ENCODE measurements around the gene NRP1. TPM values are rescaled to one million over a fixed set of nuclear protein-coding genes. Genes with fewer than 3 reads are reported as not detected.

NRP1 gene
- polyA plus RNA-seq, 4 donors: 2.5 to 22.0 (median 12.3) TPM

DNA sequence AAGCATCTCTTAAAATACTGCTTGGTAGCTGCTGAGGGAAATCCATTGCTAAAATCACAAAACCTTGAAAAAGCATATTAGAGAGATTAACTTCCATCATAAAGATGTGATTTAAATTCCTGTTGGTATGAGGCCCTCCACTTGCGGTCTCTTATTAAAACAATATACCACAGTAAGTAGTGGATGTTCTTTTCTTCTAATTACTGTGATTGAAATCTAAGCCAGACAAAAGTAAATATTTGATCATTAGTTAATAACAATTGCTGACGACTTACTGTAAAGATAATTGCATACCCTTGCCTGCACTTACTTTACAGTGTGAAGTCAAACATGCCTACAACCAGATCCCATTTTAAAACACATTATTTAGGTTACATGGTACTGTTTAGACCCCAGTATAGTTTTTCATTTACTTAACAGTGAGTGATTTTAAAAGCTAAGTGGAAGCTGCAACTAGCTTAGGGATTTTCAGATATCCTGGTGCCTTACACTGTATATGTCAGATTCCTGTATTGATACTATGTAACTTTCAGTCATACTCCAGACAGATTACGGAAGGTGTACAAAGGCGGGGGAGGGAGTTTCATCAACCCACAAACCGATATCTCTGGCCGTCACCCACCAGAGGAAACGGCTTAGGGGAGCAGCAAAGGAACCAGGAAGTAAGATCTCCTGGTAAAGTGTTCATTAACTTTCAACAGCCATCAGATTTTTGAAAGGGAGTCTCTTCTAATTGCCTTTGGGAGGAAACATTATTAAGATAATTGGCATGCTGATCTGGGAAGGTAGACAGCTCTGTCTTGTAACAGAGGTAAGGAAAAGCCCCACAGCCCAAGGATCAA, 986 bp downstream of the NRP1 start:
- WGBS, 3 donors: 10 to 17% (median 11%) methylated on average over 7 of the region's 7 CpGs
- peak in 1 of 2 donors; percentile 45 for DNase-seq
- Histone ChIP-seq H3K4me3 (ENCODE audit: low read depth in 1 of 3, low read length in 3 of 3) (peak overlapping the region; percentile 64), H3K27me3 (ENCODE audit: control insufficient read depth in 3 of 3, insufficient read depth in 3 of 3, low read length in 3 of 3) (peaks cover 0 to 34% (median 0%) of the 10 kb centered on the region in 3 donors), H3K36me3 (ENCODE audit: control insufficient read depth in 3 of 3, insufficient read depth in 2 of 3, low read depth in 1 of 3, low read length in 3 of 3) (no peaks in the 10 kb centered on the region), H3K4me1 (ENCODE audit: control insufficient read depth in 3 of 3, insufficient read depth in 2 of 3, low read depth in 1 of 3, low read length in 2 of 3) (peaks cover 0 to 14% (median 0%) of the 10 kb centered on the region in 3 donors), H3K27ac (ENCODE audit: low read depth in 1 of 3, low read length in 2 of 3) (peak overlapping the region; percentile 35 to 82 (median 47)), H3K9me3 (ENCODE audit: control insufficient read depth in 2 of 2, insufficient read depth in 1 of 2, low read depth in 1 of 2, low read length in 1 of 2) (no peaks in the 10 kb centered on the region)
- no peak for FAIRE-seq

DNA sequence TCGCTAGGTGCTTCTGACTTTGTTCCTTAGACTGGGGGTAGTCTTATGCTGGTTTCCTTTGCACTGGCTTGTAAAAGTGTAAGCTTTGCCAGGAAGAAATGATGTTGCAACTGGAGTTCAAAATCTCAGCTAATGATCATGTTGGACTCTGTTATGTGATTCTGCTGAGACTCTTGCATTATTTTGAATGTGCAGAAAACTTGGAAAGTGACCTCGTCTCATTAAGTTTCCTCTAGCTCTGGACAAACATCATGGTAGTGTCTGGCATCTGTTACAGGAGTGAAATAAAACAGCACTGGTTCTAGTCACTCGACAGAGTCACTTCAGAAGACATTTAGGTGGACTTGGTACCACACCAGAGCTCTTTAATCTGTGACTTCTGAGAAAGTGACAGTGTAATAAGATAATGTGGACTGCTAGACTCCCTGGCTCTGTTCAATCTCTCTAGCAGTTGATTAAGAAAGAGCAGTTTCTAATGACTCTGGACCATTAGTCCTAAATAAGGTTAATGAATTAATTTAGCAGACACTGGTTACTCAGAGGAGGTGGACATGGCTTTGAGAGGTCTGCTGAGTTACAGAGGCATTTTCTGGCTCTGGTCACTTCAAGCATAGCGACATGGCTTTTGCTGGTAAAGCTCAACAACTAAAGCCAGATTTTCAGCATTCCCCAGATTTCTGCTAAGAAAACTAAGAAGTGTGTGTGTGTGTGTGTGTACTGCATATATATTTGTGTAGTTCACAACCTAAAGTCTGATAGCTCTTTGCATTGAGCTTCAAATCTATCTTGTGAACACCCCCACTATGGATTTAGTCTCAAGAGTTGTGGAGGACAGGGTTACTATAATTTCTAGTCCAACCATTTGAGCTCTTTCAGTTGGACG, 2.0 kb downstream of the NRP1 start:
- peaks cover 0 to 10% (median 0%) of the 10 kb centered on the region in 3 donors for H3K4me1 ChIP-seq (ENCODE audit: control insufficient read depth in 3 of 3, insufficient read depth in 2 of 3, low read depth in 1 of 3, low read length in 2 of 3)
- 46 to 60% (median 51%) methylated on average over 5 of the region's 5 CpGs for WGBS, 3 donors
- H3K27ac ChIP-seq (ENCODE audit: low read depth in 1 of 3, low read length in 2 of 3): peak overlapping the region in 2 of 3 donors; percentile 47 to 75

DNA sequence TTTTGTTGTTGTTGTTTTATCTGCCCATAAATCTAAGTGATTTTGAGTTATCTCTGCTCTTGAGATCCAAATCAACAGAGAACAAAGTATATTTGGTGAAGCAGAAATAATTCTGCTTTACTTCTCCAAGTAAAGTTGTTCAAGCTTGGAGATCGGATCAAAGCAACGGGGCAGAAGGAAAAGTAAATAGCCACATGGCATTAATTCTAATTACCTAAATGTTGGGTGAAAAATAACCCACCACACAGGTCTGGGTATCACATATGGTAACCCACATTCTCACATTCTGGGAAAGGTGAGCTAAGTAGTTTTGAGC, 3.1 kb downstream of the NRP1 start:
- no peaks in the 10 kb centered on the region for H3K9me3 ChIP-seq (ENCODE audit: control insufficient read depth in 2 of 2, insufficient read depth in 1 of 2, low read depth in 1 of 2, low read length in 1 of 2)
- FAIRE-seq (no peak), DNase-seq (no peak)
- WGBS, 3 donors: 47 to 49% (median 48%) methylated on average over 2 of the region's 2 CpGs
- H3K27me3 ChIP-seq (ENCODE audit: control insufficient read depth in 3 of 3, insufficient read depth in 3 of 3, low read length in 3 of 3): peaks cover 0 to 21% (median 0%) of the 10 kb centered on the region in 3 donors
- peak overlapping the region in 1 of 3 donors; percentile 64 for H3K4me3 ChIP-seq (ENCODE audit: low read depth in 1 of 3, low read length in 3 of 3)
- peak overlapping the region in 1 of 3 donors; percentile 25 for H3K27ac ChIP-seq (ENCODE audit: low read depth in 1 of 3, low read length in 2 of 3)
- no peaks in the 10 kb centered on the region for H3K36me3 ChIP-seq (ENCODE audit: control insufficient read depth in 3 of 3, insufficient read depth in 2 of 3, low read depth in 1 of 3, low read length in 3 of 3)
- peaks cover 0 to 9% (median 2%) of the 10 kb centered on the region in 3 donors for H3K4me1 ChIP-seq (ENCODE audit: control insufficient read depth in 3 of 3, insufficient read depth in 2 of 3, low read depth in 1 of 3, low read length in 2 of 3)

More for the DNA sequence above, 2.0 kb downstream of the NRP1 start:
- Histone ChIP-seq H3K36me3 (ENCODE audit: control insufficient read depth in 3 of 3, insufficient read depth in 2 of 3, low read depth in 1 of 3, low read length in 3 of 3) (no peaks in the 10 kb centered on the region), H3K27me3 (ENCODE audit: control insufficient read depth in 3 of 3, insufficient read depth in 3 of 3, low read length in 3 of 3) (peaks cover 0 to 30% (median 0%) of the 10 kb centered on the region in 3 donors), H3K4me3 (ENCODE audit: low read depth in 1 of 3, low read length in 3 of 3) (peak overlapping the region in 1 of 3 donors; percentile 64), H3K9me3 (ENCODE audit: control insufficient read depth in 2 of 2, insufficient read depth in 1 of 2, low read depth in 1 of 2, low read length in 1 of 2) (no peaks in the 10 kb centered on the region)
- DNase-seq: peak; percentile 34 to 41
- FAIRE-seq: no peak

DNA sequence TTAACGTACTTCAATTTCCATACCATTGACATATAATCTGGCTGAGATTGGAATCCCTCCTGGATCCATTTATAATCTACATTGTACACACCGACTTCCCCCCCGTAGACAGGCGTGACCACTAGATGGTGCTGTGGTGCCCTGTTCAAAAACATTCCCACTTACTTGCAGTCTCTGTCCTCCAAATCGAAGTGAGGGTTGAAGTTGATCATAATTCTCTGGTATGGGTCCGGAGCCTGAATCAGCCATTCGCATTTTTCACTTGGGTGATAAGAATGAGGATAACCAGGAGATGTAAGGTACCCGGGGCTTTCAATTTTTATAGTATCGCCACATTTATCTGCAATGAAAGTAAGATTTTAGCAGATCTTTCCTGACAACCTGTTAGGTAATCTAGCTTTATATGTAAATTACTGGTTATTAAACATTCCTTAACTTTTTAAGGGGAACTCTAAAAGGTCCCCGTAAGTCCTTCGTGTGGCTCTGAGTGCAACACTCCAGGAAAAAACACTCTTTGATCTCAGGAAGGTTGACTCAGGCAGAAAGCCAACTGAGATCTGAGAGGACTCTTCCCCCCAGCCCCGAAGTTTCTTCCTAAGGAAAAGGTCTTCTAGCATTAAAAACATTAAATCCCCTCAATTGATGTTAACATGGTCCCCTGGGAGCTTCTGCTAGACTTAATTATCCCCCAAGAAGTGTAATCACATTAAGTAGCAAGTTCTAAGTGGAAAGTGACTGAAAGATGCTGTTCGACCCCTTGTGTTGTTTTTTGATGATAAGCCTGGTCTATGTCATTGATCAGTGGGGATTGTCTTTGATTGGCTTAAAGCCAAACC, 3.7 kb downstream of the NRP1 start:
- 4 to 8% (median 7%) methylated on average over 13 of the region's 13 CpGs for WGBS, 3 donors
- H3K27me3 ChIP-seq (ENCODE audit: control insufficient read depth in 3 of 3, insufficient read depth in 3 of 3, low read length in 3 of 3): peaks cover 0 to 16% (median 0%) of the 10 kb centered on the region in 3 donors
- no peaks in the 10 kb centered on the region for H3K9me3 ChIP-seq (ENCODE audit: control insufficient read depth in 2 of 2, insufficient read depth in 1 of 2, low read depth in 1 of 2, low read length in 1 of 2)
- peak overlapping the region in 1 of 3 donors; percentile 25 for H3K27ac ChIP-seq (ENCODE audit: low read depth in 1 of 3, low read length in 2 of 3)
- peaks cover 0 to 6% (median 2%) of the 10 kb centered on the region in 3 donors for H3K4me1 ChIP-seq (ENCODE audit: control insufficient read depth in 3 of 3, insufficient read depth in 2 of 3, low read depth in 1 of 3, low read length in 2 of 3)
- no peaks in the 10 kb centered on the region for H3K36me3 ChIP-seq (ENCODE audit: control insufficient read depth in 3 of 3, insufficient read depth in 2 of 3, low read depth in 1 of 3, low read length in 3 of 3)
- FAIRE-seq (no peak), DNase-seq (peak; percentile 78 to 84)
- peak overlapping the region in 1 of 3 donors; percentile 64 for H3K4me3 ChIP-seq (ENCODE audit: low read depth in 1 of 3, low read length in 3 of 3)

DNA sequence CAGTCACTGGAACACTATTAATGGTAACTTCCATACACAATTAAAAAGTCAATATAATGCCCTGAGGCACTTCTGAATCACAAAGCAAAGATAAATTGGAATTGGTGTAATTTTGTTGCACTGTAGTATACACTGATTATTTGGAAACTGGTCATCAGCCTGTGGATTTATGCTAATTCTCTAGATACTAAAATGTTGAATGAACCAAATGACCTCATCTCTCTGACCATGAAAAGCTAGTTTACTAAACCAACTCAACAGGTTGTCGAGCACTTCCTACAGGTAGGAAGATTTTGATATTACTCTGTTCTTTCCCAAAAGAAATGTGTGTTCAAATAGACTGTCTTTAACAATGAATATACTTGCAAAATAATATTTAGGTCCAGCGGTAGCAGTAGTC, 5.3 kb downstream of the NRP1 start:
- H3K27ac ChIP-seq (ENCODE audit: low read depth in 1 of 3, low read length in 2 of 3): no peak overlapping the region
- DNase-seq (no peak), FAIRE-seq (no peak)
- H3K9me3 ChIP-seq (ENCODE audit: control insufficient read depth in 2 of 2, insufficient read depth in 1 of 2, low read depth in 1 of 2, low read length in 1 of 2): no peaks in the 10 kb centered on the region
- H3K4me1 ChIP-seq (ENCODE audit: control insufficient read depth in 3 of 3, insufficient read depth in 2 of 3, low read depth in 1 of 3, low read length in 2 of 3): peaks cover 0 to 6% (median 2%) of the 10 kb centered on the region in 3 donors
- H3K4me3 ChIP-seq (ENCODE audit: low read depth in 1 of 3, low read length in 3 of 3): no peak overlapping the region
- peaks cover 0 to 6% (median 0%) of the 10 kb centered on the region in 3 donors for H3K27me3 ChIP-seq (ENCODE audit: control insufficient read depth in 3 of 3, insufficient read depth in 3 of 3, low read length in 3 of 3)
- H3K36me3 ChIP-seq (ENCODE audit: control insufficient read depth in 3 of 3, insufficient read depth in 2 of 3, low read depth in 1 of 3, low read length in 3 of 3): no peaks in the 10 kb centered on the region
- WGBS, 3 donors: 90 to 93% (median 91%) methylated on average over 2 of the region's 2 CpGs

DNA sequence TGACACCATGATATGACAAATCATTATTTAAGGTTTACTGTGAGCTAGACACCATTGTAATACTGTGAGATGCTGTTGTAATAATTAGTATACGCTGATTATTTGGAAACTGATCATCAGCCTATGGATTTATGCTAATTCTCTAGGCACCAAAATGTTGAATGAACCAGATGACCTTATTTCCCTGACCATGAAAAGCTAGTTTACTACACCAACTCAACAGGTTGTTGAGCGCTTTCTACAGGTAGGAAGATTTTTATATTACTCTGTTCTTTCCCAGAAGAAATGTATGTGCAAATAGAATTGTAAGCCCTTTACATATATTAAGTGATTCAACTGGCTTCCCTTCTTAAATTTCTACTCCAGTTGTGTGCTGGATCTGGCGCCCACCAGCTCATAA, 6.2 kb downstream of the NRP1 start:
- 85 to 93% (median 92%) methylated on average over 3 of the region's 3 CpGs for WGBS, 3 donors
- no peak for DNase-seq
- Histone ChIP-seq H3K9me3 (ENCODE audit: control insufficient read depth in 2 of 2, insufficient read depth in 1 of 2, low read depth in 1 of 2, low read length in 1 of 2) (no peaks in the 10 kb centered on the region), H3K27me3 (ENCODE audit: control insufficient read depth in 3 of 3, insufficient read depth in 3 of 3, low read length in 3 of 3) (peaks cover 0 to 6% (median 0%) of the 10 kb centered on the region in 3 donors), H3K4me1 (ENCODE audit: control insufficient read depth in 3 of 3, insufficient read depth in 2 of 3, low read depth in 1 of 3, low read length in 2 of 3) (peaks cover 0 to 2% (median 0%) of the 10 kb centered on the region in 3 donors), H3K27ac (ENCODE audit: low read depth in 1 of 3, low read length in 2 of 3) (no peak overlapping the region), H3K4me3 (ENCODE audit: low read depth in 1 of 3, low read length in 3 of 3) (no peak overlapping the region), H3K36me3 (ENCODE audit: control insufficient read depth in 3 of 3, insufficient read depth in 2 of 3, low read depth in 1 of 3, low read length in 3 of 3) (no peaks in the 10 kb centered on the region)
- no peak for FAIRE-seq

DNA sequence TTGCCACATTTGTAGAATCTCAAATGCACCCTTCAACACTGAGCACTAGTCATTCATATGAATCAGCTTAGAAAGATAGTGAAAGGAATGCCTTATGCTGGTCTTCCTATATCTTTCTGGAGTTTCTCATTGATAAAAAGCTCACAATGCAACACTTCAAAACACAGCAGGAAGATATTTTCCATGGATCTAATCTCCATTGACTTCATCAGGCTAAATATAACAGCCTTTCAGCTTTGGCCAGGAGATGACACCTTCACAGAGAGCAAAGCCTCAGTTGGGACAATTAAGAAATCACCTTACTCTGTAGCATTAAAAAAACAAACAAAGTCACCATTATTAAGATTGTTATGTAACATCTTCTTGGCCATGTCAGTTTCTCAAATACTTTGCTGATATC, 6.7 kb downstream of the NRP1 start:
- Histone ChIP-seq H3K4me3 (ENCODE audit: low read depth in 1 of 3, low read length in 3 of 3) (no peak overlapping the region), H3K27me3 (ENCODE audit: control insufficient read depth in 3 of 3, insufficient read depth in 3 of 3, low read length in 3 of 3) (peaks cover 0 to 6% (median 0%) of the 10 kb centered on the region in 3 donors), H3K4me1 (ENCODE audit: control insufficient read depth in 3 of 3, insufficient read depth in 2 of 3, low read depth in 1 of 3, low read length in 2 of 3) (peaks cover 0 to 2% (median 0%) of the 10 kb centered on the region in 3 donors), H3K27ac (ENCODE audit: low read depth in 1 of 3, low read length in 2 of 3) (no peak overlapping the region), H3K9me3 (ENCODE audit: control insufficient read depth in 2 of 2, insufficient read depth in 1 of 2, low read depth in 1 of 2, low read length in 1 of 2) (no peaks in the 10 kb centered on the region), H3K36me3 (ENCODE audit: control insufficient read depth in 3 of 3, insufficient read depth in 2 of 3, low read depth in 1 of 3, low read length in 3 of 3) (no peaks in the 10 kb centered on the region)
- no peak for DNase-seq
- FAIRE-seq: no peak

Measured in small intestine (tissue), 7 donors.